ENCODE measurements around the gene CCNB1IP1.

DNA sequence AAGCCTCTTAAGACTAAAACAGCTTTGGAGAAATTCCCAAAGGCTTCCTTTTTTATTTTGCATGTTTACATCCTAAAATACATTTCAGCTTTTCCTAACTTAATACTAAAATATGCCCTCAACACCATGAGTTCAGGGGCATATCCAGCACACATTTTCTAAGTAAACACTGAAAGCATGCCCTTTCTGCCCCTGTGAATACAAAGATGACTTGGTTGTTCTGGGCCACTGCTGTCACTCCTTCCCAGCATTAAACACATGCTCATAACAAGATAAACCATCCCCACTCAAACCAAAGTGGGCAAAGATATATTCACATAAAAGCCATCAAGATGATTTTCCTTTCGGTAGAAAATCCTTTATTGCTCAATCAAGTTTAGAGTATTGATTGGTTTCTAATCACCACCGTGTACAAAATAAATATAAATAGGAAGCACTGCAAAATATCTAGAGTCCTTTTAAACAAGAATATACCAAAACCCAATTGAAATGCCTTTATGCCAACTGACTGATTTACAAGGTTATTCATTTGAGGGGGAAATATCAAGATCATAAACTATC is 1.9 kb downstream of the CCNB1IP1 start:
- TF ChIP-seq EZH2phosphoT487 (IDR thresholded peaks at IDR 0.05; ENCODE audit: low read length) (no peak), EZH2 (optimal IDR thresholded peaks at IDR 0.05; ENCODE audit: low read depth, low read length) (no peak)
